Nephron progenitor cell (in vitro differentiated cells): ENCODE results near the gene OPHN1.

Experiments used
- DNase-seq: peaks from one replicate; pipeline ENCODE4 v3.0.0; 2021
- H3K27ac Mint-ChIP-seq: 2 replicates; pipeline ENCODE4 v1.8.0; 2021; ENCODE audit warnings: mild to moderate bottlenecking, moderate library complexity, mixed read lengths
- H3K27me3 Mint-ChIP-seq: 2 replicates; pipeline ENCODE4 v1.8.0; 2021; ENCODE audit warnings: mild to moderate bottlenecking, low read depth, mixed read lengths; ENCODE audit not compliant: poor library complexity
- H3K36me3 Mint-ChIP-seq: 2 replicates; pipeline ENCODE4 v1.8.0; 2021; ENCODE audit warnings: low read depth, mixed read lengths
- H3K4me1 Mint-ChIP-seq: 2 replicates; pipeline ENCODE4 v1.8.0; 2021; ENCODE audit warnings: mixed read lengths
- H3K4me3 Mint-ChIP-seq: 2 replicates; pipeline ENCODE4 v1.8.0; 2021; ENCODE audit warnings: mild to moderate bottlenecking, moderate library complexity, mixed read lengths
- H3K9me3 Mint-ChIP-seq: 2 replicates; pipeline ENCODE4 v1.8.0; 2021; ENCODE audit warnings: mild to moderate bottlenecking, moderate library complexity, mixed read lengths
- CTCF ChIP-seq: fragments of 200-600 bp; sonication (generic); IDR thresholded peaks from 2 replicates; pipeline ENCODE4 v1.5.0; 2021; ENCODE audit warnings: antibody characterized with exemption

OPHN1 gene

DNA sequence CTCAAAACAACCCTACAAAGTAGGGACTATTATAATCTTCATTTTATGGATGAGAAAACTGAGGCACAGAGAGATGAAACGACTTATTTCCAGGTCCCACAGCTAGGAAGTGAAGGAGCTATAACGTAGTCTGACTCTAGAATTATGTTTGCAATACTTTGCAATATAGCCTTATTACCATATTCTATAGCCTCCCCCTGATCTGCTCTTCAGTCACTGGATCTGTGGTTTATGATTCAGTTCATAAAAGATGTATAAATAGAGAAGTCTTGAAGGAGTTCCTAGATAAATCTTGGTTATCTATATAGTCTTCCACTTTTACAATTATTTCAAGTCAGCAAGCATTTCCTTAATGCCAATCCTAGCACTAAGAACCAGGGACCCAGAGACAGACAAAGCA lies 57.5 kb downstream of the OPHN1 start:
- no peaks in the 10 kb centered on the region for H3K36me3 Mint-ChIP-seq
- H3K27me3 Mint-ChIP-seq = no peaks in the 10 kb centered on the region
- TF ChIP-seq CTCF = no peak
- H3K9me3 Mint-ChIP-seq = peaks cover 43% of the 10 kb centered on the region
- no peaks in the 10 kb centered on the region for H3K4me1 Mint-ChIP-seq
- DNase-seq = no peak
- no peak overlapping the region for H3K27ac Mint-ChIP-seq
- no peak overlapping the region for H3K4me3 Mint-ChIP-seq

DNA sequence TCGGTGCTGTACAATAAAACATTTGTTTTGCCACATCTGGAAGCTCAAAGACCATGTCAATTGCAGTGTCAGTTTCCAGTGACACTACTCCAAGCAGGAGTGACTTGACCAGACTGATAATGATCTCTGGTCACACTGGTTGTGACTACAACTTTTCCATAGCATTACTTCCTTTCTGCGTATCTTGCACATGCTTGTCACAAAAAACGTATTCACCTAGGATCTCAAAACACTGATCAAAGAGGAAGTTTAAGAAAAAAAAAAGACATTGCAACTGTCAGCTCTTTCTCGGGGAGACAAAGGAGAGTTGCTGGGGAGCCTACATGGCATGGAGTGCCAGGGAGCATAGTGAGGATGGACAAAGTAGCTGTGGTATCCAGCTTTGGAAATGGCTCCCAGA lies 60.6 kb downstream of the OPHN1 start:
- H3K36me3 Mint-ChIP-seq = no peaks in the 10 kb centered on the region
- H3K27ac Mint-ChIP-seq = no peak overlapping the region
- H3K27me3 Mint-ChIP-seq = peaks cover 2% of the 10 kb centered on the region
- no peak overlapping the region for H3K4me3 Mint-ChIP-seq
- no peaks in the 10 kb centered on the region for H3K4me1 Mint-ChIP-seq
- H3K9me3 Mint-ChIP-seq = peaks cover 57% of the 10 kb centered on the region
- no peak for DNase-seq
- TF ChIP-seq CTCF = no peak

GRCh38 chrX:68369559-68369958 lies 63.7 kb downstream of the OPHN1 start:
- no peak overlapping the region for H3K4me3 Mint-ChIP-seq
- H3K4me1 Mint-ChIP-seq = peaks cover 5% of the 10 kb centered on the region
- H3K36me3 Mint-ChIP-seq = no peaks in the 10 kb centered on the region
- no peak overlapping the region for H3K27ac Mint-ChIP-seq
- peaks cover 70% of the 10 kb centered on the region for H3K9me3 Mint-ChIP-seq
- TF ChIP-seq CTCF = no peak
- peaks cover 3% of the 10 kb centered on the region for H3K27me3 Mint-ChIP-seq
- DNase-seq = no peak

- Mint-ChIP-seq H3K36me3 (no peaks in the 10 kb centered on the region), H3K4me3 (no peak overlapping the region), H3K9me3 (peaks cover 48% of the 10 kb centered on the region), H3K27me3 (peaks cover 3% of the 10 kb centered on the region), H3K4me1 (peaks cover 5% of the 10 kb centered on the region), H3K27ac (no peak overlapping the region)
- DNase-seq = no peak
- no peak for TF ChIP-seq CTCF
Observed at GRCh38 chrX:68365341-68365740, 68.0 kb downstream of the OPHN1 start.

- Mint-ChIP-seq H3K4me3 (no peak overlapping the region), H3K27ac (no peak overlapping the region), H3K9me3 (peaks cover 43% of the 10 kb centered on the region), H3K4me1 (peaks cover 5% of the 10 kb centered on the region), H3K27me3 (peaks cover 3% of the 10 kb centered on the region), H3K36me3 (no peaks in the 10 kb centered on the region)
- no peak for DNase-seq
- no peak for TF ChIP-seq CTCF
Observed at GRCh38 chrX:68363984-68364383, 69.3 kb downstream of the OPHN1 start.

GRCh38 chrX:68358679-68359078 lies 74.6 kb downstream of the OPHN1 start:
- Mint-ChIP-seq H3K9me3 (peaks cover 30% of the 10 kb centered on the region), H3K27me3 (no peaks in the 10 kb centered on the region), H3K4me3 (no peak overlapping the region), H3K4me1 (no peaks in the 10 kb centered on the region), H3K27ac (no peak overlapping the region), H3K36me3 (no peaks in the 10 kb centered on the region)
- no peak for TF ChIP-seq CTCF
- DNase-seq = no peak
